ENCODE data around the gene RGS11. TPM values are rescaled to one million over a fixed set of nuclear protein-coding genes. Genes with fewer than 3 reads are reported as not detected.
"Not testable (repeated sequence)": the region's sequence is repeated elsewhere in the genome, so short reads cannot be mapped to it uniquely, and the experiment has no call there.

The RGS11 gene
- total RNA-seq, 1 experiment from 2014 or later, result 0.74 TPM

DNA sequence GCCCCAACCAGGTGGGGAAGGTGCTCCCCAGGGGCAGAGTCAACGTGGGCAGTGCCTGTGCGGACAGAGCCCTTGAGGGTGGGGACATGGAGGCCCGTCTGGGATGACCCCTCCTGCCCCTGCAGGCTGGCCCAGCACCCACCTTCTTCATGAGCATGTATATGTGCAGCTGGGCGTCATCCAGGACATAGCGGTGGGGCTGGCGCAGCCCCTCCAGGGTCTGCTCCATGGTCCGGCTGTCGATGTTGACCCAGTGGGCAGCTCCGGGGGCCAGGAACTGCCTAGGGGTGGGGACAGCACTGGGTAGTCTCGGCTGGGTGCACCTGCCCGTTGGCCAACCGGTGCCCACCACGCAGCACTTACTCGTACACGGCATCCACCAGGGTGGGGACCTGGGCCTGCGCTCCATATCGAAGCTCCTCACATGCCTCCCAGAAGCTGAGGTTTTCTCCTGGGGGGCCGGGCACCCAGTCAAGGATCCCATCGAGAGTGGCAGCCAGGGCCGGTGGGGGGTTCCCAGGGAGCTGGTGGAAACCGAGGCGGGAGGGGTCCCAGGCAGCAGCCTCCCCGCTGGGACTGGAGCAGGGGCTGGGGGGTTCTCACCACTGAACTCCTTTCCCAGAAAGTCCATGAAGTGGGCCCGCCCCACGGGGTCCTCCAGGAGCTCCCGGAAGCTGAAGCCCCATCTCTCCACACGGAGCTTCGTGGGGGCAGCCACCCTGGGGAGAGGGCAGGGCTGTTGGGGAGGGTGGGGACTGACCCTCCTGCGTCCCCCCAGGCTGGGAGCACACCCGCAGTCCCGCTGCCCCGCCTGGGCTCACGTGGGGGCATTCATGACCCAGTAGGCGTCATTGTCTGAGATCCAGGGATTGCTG, 5.1 kb downstream of the RGS11 start:
- in situ Hi-C loops (cut with HindIII; ENCODE audit: low pct_unique_long_range_greater_than_20kb, low sequenced_read_pairs), result no loop called here
- DNase-seq (ENCODE audit: low read depth, low spot score), result no peak

DNA sequence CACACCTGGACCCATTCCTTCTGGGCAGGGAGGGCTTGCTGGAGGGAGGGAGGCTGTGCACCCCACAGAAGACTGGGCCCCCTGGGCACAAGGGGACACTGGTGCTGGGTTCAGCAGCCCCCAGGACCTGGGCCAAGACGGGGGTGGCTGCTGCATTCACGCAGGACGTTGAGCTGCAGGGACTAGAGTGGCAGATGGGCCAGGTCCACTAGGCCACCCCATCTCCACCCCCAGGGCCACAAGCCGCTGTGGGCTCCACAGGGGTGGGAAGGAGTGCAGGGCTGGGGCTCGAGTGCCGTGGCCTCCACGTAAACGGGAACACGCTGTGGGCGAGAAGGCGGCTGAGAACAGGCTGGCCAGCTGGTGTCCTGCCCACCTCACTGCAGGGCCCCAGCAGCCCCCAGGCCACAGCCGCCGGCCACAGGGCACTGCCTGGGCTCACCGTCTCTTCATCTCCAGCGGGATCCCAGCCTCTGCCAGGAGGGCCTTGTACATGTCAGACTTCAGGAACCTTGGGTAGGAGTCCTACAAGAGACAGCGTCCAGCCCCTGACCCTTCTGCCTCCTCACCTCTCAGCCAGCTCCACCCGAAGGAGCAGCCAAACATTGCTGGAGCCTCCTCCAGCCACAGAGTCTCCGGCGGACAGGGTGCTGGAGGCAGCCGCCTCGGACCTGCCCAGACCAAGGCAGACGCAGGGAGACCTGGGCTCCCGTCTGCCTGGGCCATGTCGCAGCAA, 6.5 kb downstream of the RGS11 start:
- in situ Hi-C loops (cut with HindIII; ENCODE audit: low pct_unique_long_range_greater_than_20kb, low sequenced_read_pairs), result no loop called here

DNA sequence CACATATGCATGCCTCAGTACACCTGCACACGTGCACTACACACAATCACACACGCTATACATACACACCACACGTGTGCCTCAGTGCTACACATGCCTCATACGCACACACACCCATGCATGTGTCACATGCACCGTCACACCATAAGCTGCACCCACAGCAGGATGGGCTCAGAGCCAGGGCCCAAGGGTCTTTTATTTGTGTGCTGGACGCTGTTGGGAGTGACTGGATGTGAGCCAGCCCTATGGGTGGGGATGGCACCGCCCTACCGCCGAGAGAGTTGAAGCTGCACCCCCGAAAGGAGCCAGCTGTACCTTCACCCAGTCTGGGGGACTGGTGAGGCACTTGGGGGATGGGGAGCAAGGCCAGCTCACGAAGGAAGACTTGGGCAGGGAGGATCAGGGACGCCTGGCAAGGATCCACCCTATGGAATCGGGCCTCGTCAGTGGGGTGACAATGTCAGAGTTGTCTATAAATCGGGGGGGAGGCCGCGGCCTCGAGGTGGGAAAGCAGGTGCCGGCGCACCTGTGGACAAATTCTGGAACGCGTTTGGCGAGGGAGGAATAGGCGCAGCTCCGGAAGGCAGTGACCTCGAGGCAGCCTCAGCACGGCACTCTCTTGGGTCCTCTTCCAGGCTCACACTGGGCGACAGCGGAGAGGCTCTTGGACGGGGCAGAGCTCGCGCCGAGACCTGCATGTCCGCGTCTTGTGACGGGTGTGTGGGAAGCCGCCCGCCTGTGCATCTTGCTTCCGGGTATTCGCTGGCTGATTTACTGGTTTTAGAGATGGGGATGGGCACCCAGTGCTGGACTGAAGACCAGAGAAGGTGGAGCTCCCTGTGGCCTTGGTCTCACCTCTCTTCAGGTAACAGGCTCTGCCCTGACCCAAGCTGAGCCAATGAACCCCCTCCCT, 7.3 kb downstream of the RGS11 start:
- in situ Hi-C loops (cut with HindIII; ENCODE audit: low pct_unique_long_range_greater_than_20kb, low sequenced_read_pairs), result no loop called here
- DNase-seq (ENCODE audit: low read depth, low spot score), result no peak

More for the DNA sequence above, 6.5 kb downstream of the RGS11 start:
- no peak for DNase-seq (ENCODE audit: low read depth, low spot score)

DNA sequence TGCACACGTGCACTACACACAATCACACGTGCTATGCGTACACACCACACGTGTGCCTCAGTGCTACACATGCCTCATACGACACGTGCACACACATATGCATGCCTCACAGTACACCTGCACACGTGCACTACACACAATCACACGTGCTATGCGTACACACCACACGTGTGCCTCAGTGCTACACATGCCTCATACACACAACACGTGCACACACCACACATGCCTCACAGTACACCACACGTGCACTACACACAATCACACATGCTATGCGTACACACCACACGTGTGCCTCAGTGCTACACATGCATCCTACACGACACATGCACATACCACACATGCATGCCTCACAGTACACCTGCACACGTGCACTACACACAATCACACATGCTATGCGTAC, 8.2 kb downstream of the RGS11 start:
- in situ Hi-C loops (cut with HindIII; ENCODE audit: low pct_unique_long_range_greater_than_20kb, low sequenced_read_pairs); DNase-seq (ENCODE audit: low read depth, low spot score): not testable (repeated sequence)

DNA sequence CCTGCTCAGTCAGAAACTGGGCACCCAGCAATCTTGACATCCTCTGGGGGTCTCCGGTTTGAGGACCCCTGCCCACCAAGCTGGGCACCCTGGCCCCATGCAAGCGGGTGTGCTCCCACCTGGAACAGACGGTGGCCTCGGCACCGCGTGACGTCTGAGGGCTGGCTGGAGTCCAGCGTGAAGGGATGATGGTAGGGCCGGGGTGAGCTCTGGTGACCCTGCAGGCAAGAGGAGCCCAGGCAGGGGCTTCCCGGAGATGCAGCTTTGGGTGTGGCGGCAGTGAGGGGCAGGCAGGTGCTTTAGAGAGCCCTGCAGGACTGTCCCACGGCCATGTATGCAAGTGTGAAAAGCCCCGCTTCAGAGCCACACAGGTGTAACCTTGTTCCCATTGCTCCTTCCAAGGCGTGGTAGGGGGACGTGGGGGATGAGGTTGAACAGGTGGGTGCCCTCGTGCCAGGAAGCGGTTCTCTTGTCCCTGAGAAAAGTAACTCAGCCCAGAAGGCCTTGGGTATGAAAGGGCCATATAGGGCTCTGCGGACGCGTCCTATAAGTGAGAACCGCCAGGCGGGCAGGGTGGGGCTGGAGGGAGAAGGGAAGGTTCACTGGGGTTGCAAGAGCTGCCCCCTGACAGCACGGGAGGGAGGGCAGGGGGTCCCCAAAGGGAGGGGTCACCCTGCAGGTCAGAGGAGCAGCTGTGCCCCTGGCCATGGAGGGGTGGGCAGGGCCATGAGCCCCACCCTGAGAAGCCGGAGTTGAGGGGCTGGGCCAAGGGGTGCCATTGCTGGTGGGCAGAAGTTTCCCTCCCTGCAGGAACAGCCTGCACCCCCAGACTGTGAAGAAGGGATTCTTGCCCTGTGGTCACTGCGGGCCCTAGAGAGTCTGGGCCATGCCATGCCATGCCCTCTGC, 9.2 kb downstream of the RGS11 start:
- in situ Hi-C loops (cut with HindIII; ENCODE audit: low pct_unique_long_range_greater_than_20kb, low sequenced_read_pairs), result no loop called here
- DNase-seq (ENCODE audit: low read depth, low spot score), result no peak

DNA sequence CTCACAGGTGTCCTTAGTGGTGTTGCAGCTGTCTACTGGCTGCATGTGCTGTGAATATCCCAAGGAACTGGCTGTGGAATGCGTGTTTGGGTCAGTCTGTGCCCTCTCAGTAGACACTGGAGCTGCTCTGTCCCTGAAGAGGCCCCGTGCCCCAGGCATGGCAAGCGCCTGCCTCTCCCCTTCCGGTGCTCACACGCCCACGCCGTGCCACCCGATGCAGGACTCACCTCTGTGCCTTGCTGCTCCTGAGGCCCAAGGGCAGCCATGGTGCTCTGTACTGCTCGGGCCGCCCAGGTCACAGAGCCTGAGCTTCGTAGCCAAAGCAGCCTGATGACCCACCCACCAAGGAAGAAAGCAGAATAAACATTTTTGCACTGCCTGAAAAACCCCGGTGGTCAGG, 10.0 kb downstream of the RGS11 start:
- in situ Hi-C loops (cut with HindIII; ENCODE audit: low pct_unique_long_range_greater_than_20kb, low sequenced_read_pairs), result no loop called here
- peak; percentile 20 for DNase-seq (ENCODE audit: low read depth, low spot score)

DNA sequence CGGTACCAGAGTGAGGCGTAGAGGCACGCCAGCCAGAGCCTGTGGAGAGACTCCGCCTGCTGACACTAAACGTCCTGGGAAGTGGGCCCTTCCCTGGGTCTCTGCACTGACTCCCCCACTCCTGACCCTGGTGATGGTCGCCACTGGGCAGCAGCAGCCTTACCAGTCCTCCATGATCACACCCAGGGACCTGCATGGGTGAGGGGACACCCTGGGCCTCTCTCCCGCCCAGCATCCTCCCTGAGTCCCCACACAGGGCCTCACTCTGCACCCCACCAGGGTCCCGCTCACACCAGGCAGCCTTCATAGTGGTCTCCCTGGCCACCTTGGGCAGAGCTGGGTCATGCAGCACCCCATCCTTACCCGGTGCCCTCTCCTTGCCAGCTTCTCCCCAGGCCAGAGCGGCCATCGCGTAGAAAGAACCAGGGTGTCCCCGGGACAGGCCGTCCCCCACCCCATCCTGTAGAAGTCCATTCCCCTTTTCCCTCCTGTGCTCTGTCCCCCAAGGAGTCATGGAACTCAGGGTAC, 10.7 kb downstream of the RGS11 start:
- in situ Hi-C loops (cut with HindIII; ENCODE audit: low pct_unique_long_range_greater_than_20kb, low sequenced_read_pairs), result no loop called here
- DNase-seq (ENCODE audit: low read depth, low spot score), result no peak

DNA sequence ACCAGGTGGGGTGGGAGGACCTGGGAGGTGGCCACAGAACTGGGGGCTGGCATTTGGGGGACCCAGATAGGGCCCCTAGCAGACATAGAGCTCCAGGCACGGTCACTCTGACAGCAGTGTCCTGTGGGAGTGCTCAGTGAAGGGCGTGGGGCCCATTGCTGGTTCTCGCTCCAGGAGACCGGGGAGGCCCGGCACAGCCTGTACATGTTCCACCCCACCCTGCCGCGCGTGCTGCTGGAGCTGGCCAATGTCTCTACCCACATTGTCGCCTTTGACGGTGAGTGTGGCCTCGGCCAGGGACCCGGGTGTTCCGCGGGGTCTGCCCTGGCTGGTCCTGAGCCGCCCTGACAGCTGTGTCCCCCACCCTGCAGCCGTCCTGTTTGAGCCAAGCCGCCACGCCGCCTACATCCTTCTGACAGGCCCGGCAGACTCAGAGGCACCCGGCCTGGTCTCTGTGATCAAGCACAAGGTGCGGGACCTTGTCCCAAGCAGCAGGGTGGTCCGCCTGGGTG, 11.2 kb downstream of the RGS11 start:
- DNase-seq (ENCODE audit: low read depth, low spot score), result no peak
- in situ Hi-C loops (cut with HindIII; ENCODE audit: low pct_unique_long_range_greater_than_20kb, low sequenced_read_pairs), result no loop called here

DNA sequence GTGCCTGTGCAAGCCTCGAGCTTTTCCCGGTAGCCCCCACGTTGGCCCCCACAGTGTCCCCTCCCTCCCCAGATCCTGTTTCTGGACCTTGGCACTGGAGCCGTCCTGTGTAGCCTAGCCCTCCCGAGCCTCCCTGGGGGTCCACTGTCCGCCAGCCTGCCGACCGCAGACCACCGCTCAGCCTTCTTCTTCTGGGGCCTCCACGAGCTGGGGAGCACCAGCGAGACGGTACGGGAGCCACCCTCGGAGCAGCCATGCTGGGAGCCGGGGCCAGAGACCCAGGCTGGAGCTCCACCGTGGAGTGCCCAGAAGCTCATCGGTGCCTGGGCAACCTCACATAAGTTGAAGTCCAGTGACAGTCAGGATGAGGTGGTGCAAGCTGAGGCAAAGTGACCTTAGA, 11.8 kb downstream of the RGS11 start:
- in situ Hi-C loops (cut with HindIII; ENCODE audit: low pct_unique_long_range_greater_than_20kb, low sequenced_read_pairs), result no loop called here

DNA sequence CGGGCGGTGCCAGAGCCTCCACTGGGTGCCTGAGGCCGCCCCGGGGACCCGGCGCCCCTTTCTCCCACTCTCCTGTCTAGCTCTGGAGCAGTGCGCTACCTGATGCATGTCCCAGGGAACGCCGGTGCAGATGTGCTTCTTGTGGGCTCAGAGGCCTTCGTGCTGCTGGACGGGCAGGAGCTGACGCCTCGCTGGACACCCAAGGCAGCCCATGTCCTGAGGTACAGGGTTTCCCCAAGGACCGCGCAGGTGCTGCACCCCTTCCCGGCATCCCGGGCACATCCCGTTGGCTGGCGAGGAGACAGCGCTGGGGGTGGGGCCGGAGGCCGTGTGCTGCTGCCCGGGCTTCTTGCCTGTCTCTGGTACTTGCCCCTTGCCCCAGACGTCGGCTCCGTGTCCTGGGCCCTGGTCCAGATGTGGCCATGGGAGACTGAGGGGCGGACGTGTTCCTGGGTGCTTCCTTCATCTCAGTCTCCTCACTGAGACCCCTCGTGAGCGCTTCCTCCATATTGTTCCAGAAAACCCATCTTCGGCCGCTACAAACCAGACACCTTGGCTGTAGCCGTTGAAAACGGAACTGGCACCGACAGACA, 12.5 kb downstream of the RGS11 start:
- DNase-seq (ENCODE audit: low read depth, low spot score), result no peak
- in situ Hi-C loops (cut with HindIII; ENCODE audit: low pct_unique_long_range_greater_than_20kb, low sequenced_read_pairs), result no loop called here

More for the DNA sequence above, 11.8 kb downstream of the RGS11 start:
- DNase-seq (ENCODE audit: low read depth, low spot score), result no peak

DNA sequence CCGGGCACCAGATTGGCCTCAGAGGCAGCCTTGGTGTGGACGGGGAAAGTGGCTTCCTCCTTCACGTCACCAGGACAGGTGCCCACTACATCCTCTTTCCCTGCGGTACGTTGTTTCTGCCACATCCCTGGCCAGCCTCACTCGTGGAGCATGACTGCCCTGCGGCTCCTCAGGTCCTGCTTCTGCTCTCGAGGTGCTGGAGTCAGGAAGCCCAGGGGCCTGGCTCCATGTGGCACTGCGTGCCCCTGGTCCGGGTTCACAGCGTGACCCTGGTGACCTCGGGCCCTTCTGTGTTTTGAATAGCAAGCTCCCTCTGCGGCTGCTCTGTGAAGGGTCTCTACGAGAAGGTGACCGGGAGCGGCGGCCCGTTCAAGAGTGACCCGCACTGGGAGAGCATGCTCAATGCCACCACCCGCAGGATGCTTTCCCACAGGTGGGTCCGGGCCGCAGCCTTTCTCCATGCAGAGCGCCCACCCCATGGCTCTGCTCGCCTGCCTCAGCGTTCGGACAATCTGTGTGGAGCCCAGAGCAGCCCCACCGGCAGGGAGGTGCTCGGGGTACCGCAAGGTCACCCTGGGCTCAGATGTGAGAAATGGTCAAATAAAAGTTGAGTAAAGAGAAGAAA, 13.5 kb downstream of the RGS11 start:
- in situ Hi-C loops (cut with HindIII; ENCODE audit: low pct_unique_long_range_greater_than_20kb, low sequenced_read_pairs), result no loop called here
- DNase-seq (ENCODE audit: low read depth, low spot score), result no peak

DNA sequence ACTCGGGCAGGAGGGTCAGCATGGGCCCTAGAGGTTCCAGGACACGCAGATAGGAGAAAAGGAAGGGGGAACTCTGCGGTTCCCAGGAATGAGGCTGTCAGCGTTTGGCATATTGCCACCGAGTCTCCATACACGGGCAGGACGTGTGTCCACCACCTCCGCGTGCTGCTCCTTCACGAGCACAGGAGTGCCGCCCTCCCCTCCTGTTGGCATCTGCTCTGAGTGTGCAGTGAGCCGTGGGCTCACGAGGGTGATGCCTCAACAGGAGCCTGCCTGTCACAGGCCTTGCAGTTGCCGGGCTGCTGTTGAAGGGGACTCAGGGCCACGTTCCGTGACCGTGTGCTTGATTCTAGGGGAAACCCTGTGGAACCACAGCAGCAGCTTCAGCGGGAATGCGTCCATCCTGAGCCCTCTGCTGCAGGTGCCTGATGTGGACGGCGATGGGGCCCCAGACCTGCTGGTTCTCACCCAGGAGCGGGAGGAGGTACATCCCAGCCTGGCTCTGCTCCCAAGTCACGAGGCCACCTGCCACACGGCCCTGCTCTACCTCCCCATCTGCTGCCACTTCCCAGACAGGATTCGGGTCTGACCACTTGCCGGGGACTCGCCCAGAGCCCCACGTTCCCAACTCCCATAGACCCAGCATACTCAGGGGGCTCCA, 14.6 kb downstream of the RGS11 start:
- in situ Hi-C loops (cut with HindIII; ENCODE audit: low pct_unique_long_range_greater_than_20kb, low sequenced_read_pairs), result no loop called here
- DNase-seq (ENCODE audit: low read depth, low spot score), result no peak

DNA sequence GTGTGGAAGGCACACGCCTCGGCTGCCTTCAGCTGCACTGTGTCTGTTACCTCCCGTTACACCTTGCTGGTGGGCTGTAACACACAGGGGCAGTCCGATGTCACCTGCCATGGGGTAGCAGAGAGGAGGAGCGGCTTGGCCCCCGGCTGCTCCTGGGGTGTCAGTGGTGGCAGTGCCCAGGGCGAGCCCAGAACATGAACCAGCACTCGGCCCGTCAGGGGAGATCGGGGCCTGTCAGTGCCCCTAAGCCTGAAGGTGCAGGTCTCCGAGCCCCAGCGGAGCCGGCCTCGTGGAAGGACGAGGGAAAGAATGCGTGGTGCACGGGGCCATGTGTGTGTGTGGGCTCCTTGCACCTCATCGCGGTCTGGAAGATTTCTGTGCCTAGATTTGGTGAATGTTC, 15.4 kb downstream of the RGS11 start:
- no peak for DNase-seq (ENCODE audit: low read depth, low spot score)
- in situ Hi-C loops (cut with HindIII; ENCODE audit: low pct_unique_long_range_greater_than_20kb, low sequenced_read_pairs), result no loop called here

DNA sequence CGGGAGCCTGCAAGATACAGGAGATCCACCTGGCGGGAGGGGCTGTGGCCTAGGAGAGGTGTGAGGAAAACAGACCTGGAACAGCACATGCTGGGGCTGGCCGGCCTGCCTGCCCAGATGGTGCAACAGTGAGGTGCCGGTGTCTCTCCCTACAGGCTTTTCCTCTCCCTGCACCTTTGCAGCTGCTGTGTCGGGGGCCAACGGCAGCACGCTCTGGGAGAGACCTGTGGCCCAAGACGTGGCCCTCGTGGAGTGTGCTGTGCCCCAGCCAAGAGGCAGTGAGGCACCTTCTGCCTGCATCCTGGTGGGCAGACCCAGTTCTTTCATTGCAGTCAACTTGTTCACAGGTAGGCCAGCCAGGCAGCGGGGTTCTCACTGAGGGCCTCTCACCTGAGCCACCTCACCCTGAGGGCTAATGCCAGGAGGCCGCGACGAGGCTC, 15.9 kb downstream of the RGS11 start:
- no peak for DNase-seq (ENCODE audit: low read depth, low spot score)
- in situ Hi-C loops (cut with HindIII; ENCODE audit: low pct_unique_long_range_greater_than_20kb, low sequenced_read_pairs), result no loop called here

DNA sequence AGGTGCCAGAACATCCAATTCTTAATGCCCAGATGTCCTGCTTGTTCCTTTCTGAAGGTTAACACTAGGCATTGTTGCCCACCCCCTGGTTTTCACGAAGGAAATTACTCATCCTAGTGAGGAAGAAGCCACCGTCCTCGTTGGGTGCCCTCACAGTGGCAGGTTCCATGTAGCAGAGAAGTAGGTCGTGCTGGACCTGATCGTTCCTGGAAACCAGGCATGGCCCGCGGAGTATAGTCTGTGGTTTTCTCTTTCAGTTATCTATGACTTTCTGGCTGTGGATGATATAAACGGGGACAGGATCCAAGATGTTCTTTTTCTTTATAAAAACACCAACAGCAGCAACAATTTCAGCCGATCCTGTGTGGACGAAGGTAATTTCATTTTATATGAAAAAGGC, 16.5 kb downstream of the RGS11 start:
- no peak for DNase-seq (ENCODE audit: low read depth, low spot score)
- in situ Hi-C loops (cut with HindIII; ENCODE audit: low pct_unique_long_range_greater_than_20kb, low sequenced_read_pairs), result no loop called here
